ENCODE data around the gene BRINP3.

Gene BRINP3

GRCh38 chr1:190452272-190452848, 25.3 kb downstream of the BRINP3 start:
- DNase-seq (ENCODE audit: low read depth, low spot score), result no peak

GRCh38 chr1:190444464-190444863, 33.2 kb downstream of the BRINP3 start:
- no peak for DNase-seq (ENCODE audit: low read depth, low spot score)

GRCh38 chr1:190439447-190439846, 38.2 kb downstream of the BRINP3 start:
- no peak for DNase-seq (ENCODE audit: low read depth, low spot score)

- DNase-seq (ENCODE audit: low read depth, low spot score), result no peak
Observed at GRCh38 chr1:190436615-190437014, 41.0 kb downstream of the BRINP3 start.

- DNase-seq (ENCODE audit: low read depth, low spot score), result no peak
Observed at GRCh38 chr1:190429932-190430331, 47.7 kb downstream of the BRINP3 start.

GRCh38 chr1:190429141-190429540, 48.5 kb downstream of the BRINP3 start:
- no peak for DNase-seq (ENCODE audit: low read depth, low spot score)

GRCh38 chr1:190416239-190416638, 61.4 kb downstream of the BRINP3 start:
- DNase-seq (ENCODE audit: low read depth, low spot score), result no peak

- DNase-seq (ENCODE audit: low read depth, low spot score), result no peak
Observed at GRCh38 chr1:190413142-190413541, 64.5 kb downstream of the BRINP3 start.

GRCh38 chr1:190403402-190403801, 74.3 kb downstream of the BRINP3 start:
- DNase-seq (ENCODE audit: low read depth, low spot score), result no peak

- DNase-seq (ENCODE audit: low read depth, low spot score), result no peak
Observed at GRCh38 chr1:190399233-190399632, 78.4 kb downstream of the BRINP3 start.

GRCh38 chr1:190391582-190391981, 86.1 kb downstream of the BRINP3 start:
- no peak for DNase-seq (ENCODE audit: low read depth, low spot score)

- DNase-seq (ENCODE audit: low read depth, low spot score), result no peak
Observed at GRCh38 chr1:190377991-190378390, 99.7 kb downstream of the BRINP3 start.

GRCh38 chr1:190377294-190377693, 100.4 kb downstream of the BRINP3 start:
- no peak for DNase-seq (ENCODE audit: low read depth, low spot score)

- no peak for DNase-seq (ENCODE audit: low read depth, low spot score)
Observed at GRCh38 chr1:190376044-190376443, 101.6 kb downstream of the BRINP3 start.

- no peak for DNase-seq (ENCODE audit: low read depth, low spot score)
Observed at GRCh38 chr1:190373705-190374336, 103.8 kb downstream of the BRINP3 start.

- no peak for DNase-seq (ENCODE audit: low read depth, low spot score)
Observed at GRCh38 chr1:190367200-190367599, 110.5 kb downstream of the BRINP3 start.

GRCh38 chr1:190365283-190365682, 112.4 kb downstream of the BRINP3 start:
- DNase-seq (ENCODE audit: low read depth, low spot score), result no peak

GRCh38 chr1:190353538-190354101, 124.0 kb downstream of the BRINP3 start:
- DNase-seq (ENCODE audit: low read depth, low spot score), result no peak

- no peak for DNase-seq (ENCODE audit: low read depth, low spot score)
Observed at GRCh38 chr1:190344454-190344853, 133.2 kb downstream of the BRINP3 start.

GRCh38 chr1:190338829-190339228, 138.8 kb downstream of the BRINP3 start:
- DNase-seq (ENCODE audit: low read depth, low spot score), result no peak

- DNase-seq (ENCODE audit: low read depth, low spot score), result no peak
Observed at GRCh38 chr1:190328871-190329270, 148.8 kb downstream of the BRINP3 start.

- DNase-seq (ENCODE audit: low read depth, low spot score), result no peak
Observed at GRCh38 chr1:190328361-190328760, 149.3 kb downstream of the BRINP3 start.

- DNase-seq (ENCODE audit: low read depth, low spot score), result no peak
Observed at GRCh38 chr1:190327271-190327670, 150.4 kb downstream of the BRINP3 start.
